PC-3 (cell line): Measurements from ENCODE around the gene CRIM1. TPM values are rescaled to one million over a fixed set of nuclear protein-coding genes. Genes with fewer than 3 reads are reported as not detected.

Experiments used
- ATAC-seq: fragments of 200-7000 bp; cut with Tn5 transposase; 2 replicates; pipeline ENCODE4 v1.9.1; 2020; ENCODE audit warnings: mild to moderate bottlenecking, moderate library complexity
- BruUV-seq: library from RNA; stranded (reverse); fragments of 400-500 nt; replicated peaks from 2 replicates; lab custom pipeline; 2021; lab: Mats Ljungman, UMichigan
- CTCF ChIA-PET: fragments of 300-600 bp; sonication (Branson Sonifier 250); formaldehyde crosslinking; loops from one replicate; lab custom pipeline; 2022; ENCODE audit warnings: antibody characterized with exemption; lab: Charles Lee
- POLR2A ChIA-PET: fragments of 300-600 bp; sonication (Branson Sonifier 250); formaldehyde crosslinking; loops from one replicate; lab custom pipeline; 2022; ENCODE audit warnings: antibody characterized with exemption; ENCODE audit not compliant: unreplicated experiment; lab: Charles Lee
- DNase-seq: peaks from one replicate; pipeline ENCODE4 v3.0.0-alpha.2; 2015
- H2AFZ ChIP-seq: fragments of 300-600 bp; sonication (generic); 2 replicates; pipeline ENCODE4 v1.6.0; 2016; ENCODE audit warnings: antibody characterized with exemption, low read length
- H3F3A ChIP-seq: fragments of 300-600 bp; sonication (generic); one replicate; pipeline ENCODE4 v1.6.0; 2017; ENCODE audit warnings: antibody characterized with exemption, low read length, control low read depth, mild to moderate bottlenecking; ENCODE audit not compliant: unreplicated experiment
- H3K27ac ChIP-seq: fragments of 300-600 bp; sonication (generic); 2 replicates; pipeline ENCODE4 v1.5.1; 2016; ENCODE audit warnings: mild to moderate bottlenecking, low read length
- H3K27me3 ChIP-seq: fragments of 300-600 bp; sonication (generic); 2 replicates; pipeline ENCODE4 v1.6.1; 2016; ENCODE audit warnings: low read length, mixed read lengths
- H3K36me3 ChIP-seq: fragments of 300-600 bp; sonication (generic); 2 replicates; pipeline ENCODE4 v1.6.1; 2016; ENCODE audit warnings: low read depth, mixed run types, low read length, mixed read lengths
- H3K4me1 ChIP-seq: fragments of 300-600 bp; sonication (generic); 2 replicates; pipeline ENCODE4 v1.5.1; 2016; ENCODE audit warnings: low read length; ENCODE audit not compliant: insufficient read depth
- H3K4me2 ChIP-seq: fragments of 300-600 bp; sonication (generic); 2 replicates; pipeline ENCODE4 v1.6.0; 2016; ENCODE audit warnings: low read length
- H3K4me3 ChIP-seq: fragments of 300-600 bp; sonication (generic); 2 replicates; pipeline ENCODE4 v1.5.1; 2016; ENCODE audit warnings: mild to moderate bottlenecking, low read length, mixed read lengths
- H3K79me2 ChIP-seq: fragments of 300-600 bp; sonication (generic); 2 replicates; pipeline ENCODE4 v1.6.1; 2017; ENCODE audit warnings: low read length, mixed read lengths
- H3K9ac ChIP-seq: fragments of 300-600 bp; sonication (generic); 2 replicates; pipeline ENCODE4 v1.6.0; 2016; ENCODE audit warnings: mild to moderate bottlenecking, low read length
- H3K9me2 ChIP-seq: fragments of 300-600 bp; sonication (generic); replicated peaks from 2 replicates; pipeline ENCODE4 v1.6.1; 2016; ENCODE audit warnings: mixed run types, low read length, mixed read lengths
- H3K9me3 ChIP-seq: fragments of 300-600 bp; sonication (generic); 2 replicates; pipeline ENCODE4 v1.6.1; 2016; ENCODE audit warnings: low read length, mixed read lengths
- H4K20me1 ChIP-seq: fragments of 300-600 bp; sonication (generic); 2 replicates; pipeline ENCODE4 v1.6.1; 2016; ENCODE audit warnings: low read length, mixed read lengths
- CTCF ChIP-seq: fragments of 300-600 bp; sonication (generic); conservative IDR thresholded peaks from 2 replicates; pipeline ENCODE4 v1.5.1; 2017; ENCODE audit warnings: antibody characterized with exemption, low read depth, mild to moderate bottlenecking, low read length
- EZH2 ChIP-seq: fragments of 300-600 bp; sonication (generic); IDR thresholded peaks from one replicate; pipeline ENCODE4 v1.6.1; 2017; ENCODE audit warnings: antibody characterized with exemption, mild to moderate bottlenecking, low read length; ENCODE audit not compliant: unreplicated experiment
- EZH2phosphoT487 ChIP-seq: fragments of 300-600 bp; sonication (generic); IDR thresholded peaks from 2 replicates; pipeline ENCODE4 v1.6.1; 2018; ENCODE audit warnings: mild to moderate bottlenecking, antibody characterized with exemption, low read length, borderline replicate concordance
- intact Hi-C: fragments of 100-400 bp; cut with micrococcal nuclease; formaldehyde crosslinking; loops from 2 replicates; pipeline ENCODE4 v1.9.0; 2023
- total RNA-seq: library from RNA; depleted of rRNA; stranded (reverse); fragments of >200 nt; gene quantifications from 2 replicates; pipeline ENCODE4 v1.2.3, GENCODE V29; 2014

CRIM1 gene
- total RNA-seq, 1 experiment from 2014 or later = 70.7 TPM

- Histone ChIP-seq H3K9me3 (no peaks in the 10 kb centered on the region), H3K36me3 (peaks cover 7% of the 10 kb centered on the region; the same call in 1 of the 2 replicates), H2AFZ (no peak overlapping the region), H4K20me1 (peaks cover 41% of the 10 kb centered on the region), H3K9me2 (no peaks in the 10 kb centered on the region), H3K79me2 (peaks cover 77% of the 10 kb centered on the region), H3K27ac (peak overlapping the region; percentile 92), H3K4me3 (peak overlapping the region; percentile 90), H3K4me2 (peak overlapping the region; percentile 93), H3K27me3 (no peaks in the 10 kb centered on the region), H3K4me1 (peaks cover 62% of the 10 kb centered on the region), H3K9ac (peak overlapping the region; percentile 96), H3F3A (no peaks in the 10 kb centered on the region)
- ChIA-PET CTCF (interaction anchor here (0.7 to 1.3 kb wide), 3 partner anchors 16 to 48 kb away, joined by 4 to 8 read pairs (median 6); no protein-coding TSS in a partner anchor), POLR2A (interaction anchor here (0.6 to 0.7 kb wide), 3 partner anchors 162 to 315 kb away, joined by 3 to 9 read pairs (median 3); no protein-coding TSS in a partner anchor)
- TSS peak; percentile 34 for BruUV-seq
- intact Hi-C loops = loop anchor here (1.0 to 5.0 kb wide), 2 partner anchors 104 to 210 kb away; no protein-coding TSS in a partner anchor
- peak; percentile 29 for ATAC-seq
- TF ChIP-seq EZH2phosphoT487 (no peak), CTCF (no peak), EZH2 (no peak)
- peak; percentile 91 for DNase-seq
These were observed 1.6 kb downstream of the CRIM1 start for GRCh38 chr2:36356990-36357846.

GRCh38 chr2:36357847-36358659 lies 2.5 kb downstream of the CRIM1 start:
- TF ChIP-seq EZH2phosphoT487 = no peak
- TF ChIP-seq CTCF = peak; percentile 52
- Histone ChIP-seq H3F3A (no peaks in the 10 kb centered on the region), H3K4me2 (peak overlapping the region; percentile 93), H3K36me3 (peaks cover 7% of the 10 kb centered on the region; the same call in 1 of the 2 replicates), H3K27me3 (no peaks in the 10 kb centered on the region), H3K79me2 (peaks cover 86% of the 10 kb centered on the region), H3K9ac (peak overlapping the region; percentile 96), H3K4me1 (peaks cover 57% of the 10 kb centered on the region), H3K27ac (peak overlapping the region; percentile 92), H2AFZ (no peak overlapping the region), H3K9me3 (no peaks in the 10 kb centered on the region), H3K9me2 (no peaks in the 10 kb centered on the region), H4K20me1 (peaks cover 47% of the 10 kb centered on the region), H3K4me3 (peak overlapping the region; percentile 90)
- ATAC-seq = peak; percentile 37
- ChIA-PET CTCF (interaction anchor here (0.6 to 1.3 kb wide), 6 partner anchors 13 to 149 kb away, joined by 3 to 8 read pairs (median 5); no protein-coding TSS in a partner anchor), POLR2A (interaction anchor here (0.6 to 0.7 kb wide), 2 partner anchors 136 to 211 kb away, joined by 3 to 7 read pairs; no protein-coding TSS in a partner anchor)
- peak; percentile 78 for DNase-seq
- intact Hi-C loops = loop anchor here (1.0 to 5.0 kb wide), 6 partner anchors 10 to 209 kb away; no protein-coding TSS in a partner anchor
- TSS peak; percentile 36 for BruUV-seq
